ENCODE results near the gene THRB. TPM values are rescaled to one million over a fixed set of nuclear protein-coding genes. Genes with fewer than 3 reads are reported as not detected.

The THRB gene
- total and polyA plus RNA-seq, 8 donors: 2.1 to 12.4 (median 7.8) TPM

DNA sequence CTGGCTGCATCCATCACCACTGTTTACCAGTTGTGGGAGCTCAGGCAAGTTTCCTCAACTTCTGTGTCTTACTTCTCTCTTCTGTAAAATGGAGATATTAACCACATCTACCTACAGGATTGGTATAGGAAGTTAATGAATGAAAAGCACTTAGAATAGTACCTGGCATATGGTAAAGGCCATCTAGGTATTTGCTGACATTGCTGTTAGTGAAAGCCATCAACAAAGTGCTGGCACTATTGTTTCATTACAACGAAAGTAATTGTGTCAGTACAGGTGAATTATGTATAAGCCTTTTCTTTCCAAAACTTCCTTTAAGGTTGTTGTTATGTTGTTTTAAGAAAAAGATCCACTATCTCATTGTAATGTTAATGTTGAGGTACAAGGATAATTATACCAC lies 352.5 kb downstream of the THRB start:
- 96 to 98% methylated on average over 1 of the region's 1 CpG for WGBS, 2 donors
- no peak overlapping the region for H3K27ac ChIP-seq
- H3K4me3 ChIP-seq: no peak overlapping the region
- TF ChIP-seq, protein P1, sequence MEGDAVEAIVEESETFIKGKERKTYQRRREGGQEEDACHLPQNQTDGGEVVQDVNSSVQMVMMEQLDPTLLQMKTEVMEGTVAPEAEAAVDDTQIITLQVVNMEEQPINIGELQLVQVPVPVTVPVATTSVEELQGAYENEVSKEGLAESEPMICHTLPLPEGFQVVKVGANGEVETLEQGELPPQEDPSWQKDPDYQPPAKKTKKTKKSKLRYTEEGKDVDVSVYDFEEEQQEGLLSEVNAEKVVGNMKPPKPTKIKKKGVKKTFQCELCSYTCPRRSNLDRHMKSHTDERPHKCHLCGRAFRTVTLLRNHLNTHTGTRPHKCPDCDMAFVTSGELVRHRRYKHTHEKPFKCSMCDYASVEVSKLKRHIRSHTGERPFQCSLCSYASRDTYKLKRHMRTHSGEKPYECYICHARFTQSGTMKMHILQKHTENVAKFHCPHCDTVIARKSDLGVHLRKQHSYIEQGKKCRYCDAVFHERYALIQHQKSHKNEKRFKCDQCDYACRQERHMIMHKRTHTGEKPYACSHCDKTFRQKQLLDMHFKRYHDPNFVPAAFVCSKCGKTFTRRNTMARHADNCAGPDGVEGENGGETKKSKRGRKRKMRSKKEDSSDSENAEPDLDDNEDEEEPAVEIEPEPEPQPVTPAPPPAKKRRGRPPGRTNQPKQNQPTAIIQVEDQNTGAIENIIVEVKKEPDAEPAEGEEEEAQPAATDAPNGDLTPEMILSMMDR (IDR thresholded peaks at IDR 0.05): no peak
- H3K4me1 ChIP-seq: peaks cover 0 to 8% (median 0%) of the 10 kb centered on the region in 3 donors
- H3K9me3 ChIP-seq: no peaks in the 10 kb centered on the region
- no peaks in the 10 kb centered on the region for H3K27me3 ChIP-seq
- no peak for DNase-seq
- intact Hi-C loops (cut with DNase I): no loop called here
- H3K36me3 ChIP-seq: peaks cover 0 to 3% (median 0%) of the 10 kb centered on the region in 3 donors
- ATAC-seq: no peak
- FAIRE-seq: no peak

DNA sequence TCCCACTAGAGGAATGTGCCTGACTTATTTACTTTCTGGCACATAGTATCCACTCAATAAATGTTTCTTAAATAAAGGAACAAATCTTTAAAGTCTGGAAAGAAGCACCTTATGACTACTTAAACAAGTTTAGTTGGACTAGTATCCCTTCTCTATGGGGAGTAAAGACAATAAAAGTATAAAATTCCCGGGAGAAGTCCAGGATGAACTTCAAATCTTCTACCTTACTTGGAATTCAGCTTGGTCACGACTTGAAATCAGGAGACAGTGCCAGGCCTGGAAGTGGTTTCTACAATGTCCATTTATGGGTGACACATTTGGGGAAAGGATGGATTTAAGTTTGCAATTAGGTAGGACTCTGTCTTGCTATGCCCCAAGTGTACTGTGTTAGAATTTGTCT lies 353.1 kb downstream of the THRB start:
- Histone ChIP-seq H3K27ac (no peak overlapping the region), H3K4me1 (peaks cover 0 to 8% (median 0%) of the 10 kb centered on the region in 3 donors), H3K27me3 (no peaks in the 10 kb centered on the region), H3K36me3 (peaks cover 0 to 3% (median 0%) of the 10 kb centered on the region in 3 donors), H3K9me3 (no peaks in the 10 kb centered on the region), H3K4me3 (no peak overlapping the region)
- DNase-seq (no peak), FAIRE-seq (no peak), ATAC-seq (no peak)
- intact Hi-C loops (cut with DNase I): no loop called here
- WGBS, 2 donors: 94 to 96% methylated on average over 2 of the region's 2 CpGs
- TF ChIP-seq, protein P1 (IDR thresholded peaks at IDR 0.05): no peak

DNA sequence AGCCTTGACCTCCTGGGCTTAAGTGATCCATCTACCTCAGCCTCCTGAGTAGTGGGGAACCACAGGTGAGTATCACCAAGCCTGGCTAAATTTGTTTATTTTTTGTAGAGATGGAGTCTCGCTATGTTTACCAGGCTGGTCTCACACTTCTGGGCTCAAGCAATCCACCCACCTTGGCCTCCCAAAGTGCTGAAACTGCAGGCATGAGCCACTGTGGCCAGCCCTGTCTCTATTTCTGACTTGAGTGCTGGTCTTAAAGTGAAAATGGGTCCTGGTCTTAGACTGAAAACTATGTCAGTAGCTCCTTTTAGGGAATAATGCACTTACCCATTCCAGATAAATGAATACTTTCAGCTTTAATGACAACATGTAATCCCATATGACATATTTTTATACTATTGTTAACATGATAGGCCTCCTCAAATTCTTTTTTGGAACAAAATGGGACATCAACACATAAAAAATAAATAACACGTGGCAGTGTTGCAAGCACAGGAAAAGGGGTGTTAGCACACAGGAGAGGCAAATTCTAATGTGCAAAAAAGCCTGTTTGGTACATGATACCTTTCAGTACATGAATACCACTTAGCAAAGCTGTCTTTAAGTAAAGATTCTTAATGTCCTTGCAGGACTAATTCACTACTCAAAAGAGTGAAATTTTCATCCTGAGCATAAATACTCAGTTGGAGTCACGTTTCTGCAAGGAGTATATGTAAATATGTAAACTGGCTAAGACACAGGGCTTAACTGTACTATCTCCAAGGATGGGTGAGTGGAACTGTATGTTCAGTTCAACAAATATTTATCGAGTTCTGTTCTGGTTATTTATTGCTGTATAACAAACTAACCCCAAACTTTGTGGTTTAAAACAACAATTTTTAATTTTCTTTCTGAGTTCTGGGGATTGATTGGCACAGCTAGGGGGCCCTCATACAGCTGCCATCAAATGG lies 354.9 kb downstream of the THRB start:
- ATAC-seq: no peak
- Histone ChIP-seq H3K4me3 (no peak overlapping the region), H3K27me3 (no peaks in the 10 kb centered on the region), H3K4me1 (no peaks in the 10 kb centered on the region), H3K9me3 (no peaks in the 10 kb centered on the region), H3K27ac (no peak overlapping the region), H3K36me3 (peaks cover 0 to 3% (median 0%) of the 10 kb centered on the region in 3 donors)
- WGBS, 2 donors: 71 to 74% methylated on average over 4 of the region's 4 CpGs
- intact Hi-C loops (cut with DNase I): no loop called here
- TF ChIP-seq, protein P1 (IDR thresholded peaks at IDR 0.05): no peak
- no peak for FAIRE-seq
- no peak for DNase-seq

DNA sequence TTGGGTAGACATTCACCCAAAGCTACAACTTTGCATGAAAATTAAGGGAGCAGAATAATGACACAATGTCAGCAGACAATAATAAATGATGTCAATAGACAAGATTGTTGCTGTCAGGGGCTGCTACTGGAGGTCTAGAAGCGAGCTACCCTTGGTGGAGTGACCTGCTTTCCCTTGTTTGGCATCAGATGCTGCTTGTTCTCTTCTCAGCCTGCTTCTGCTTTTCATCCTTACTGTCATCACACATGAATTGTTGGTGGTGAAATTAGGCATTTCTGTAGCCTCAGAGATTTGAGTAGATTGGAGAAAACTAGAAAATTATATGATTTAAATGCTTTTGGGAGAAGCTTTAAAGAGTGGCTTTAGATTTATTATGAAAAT lies 355.8 kb downstream of the THRB start:
- FAIRE-seq (no peak), ATAC-seq (no peak), DNase-seq (no peak)
- no peak overlapping the region for H3K27ac ChIP-seq
- intact Hi-C loops (cut with DNase I): no loop called here
- H3K27me3 ChIP-seq: no peaks in the 10 kb centered on the region
- H3K4me1 ChIP-seq: no peaks in the 10 kb centered on the region
- 86 to 93% methylated on average over 1 of the region's 1 CpG for WGBS, 2 donors
- TF ChIP-seq, protein P1 (IDR thresholded peaks at IDR 0.05): no peak
- no peak overlapping the region for H3K4me3 ChIP-seq
- H3K9me3 ChIP-seq: no peaks in the 10 kb centered on the region
- H3K36me3 ChIP-seq: peaks cover 0 to 3% (median 0%) of the 10 kb centered on the region in 3 donors
